CD4-positive, CD25-positive, alpha-beta regulatory T cell (primary cell): ENCODE data around the gene POP4. TPM values are rescaled to one million over a fixed set of nuclear protein-coding genes. Genes with fewer than 3 reads are reported as not detected.
A peak's percentile ranks its signal among the peaks of the same experiment; 100 is the strongest.

Source experiments
- ATAC-seq, 2 donors: fragments of 150-1000 bp; cut with Tn5 transposase; one replicate each; pipeline ENCODE4 v1.10.0; 2021; ENCODE audit warnings: low read depth in 2 of 2, moderate number of reproducible peaks in 2 of 2, moderate library complexity in 1 of 2
- DNase-seq, 3 donors: peaks; one replicate each; pipeline versions ENCODE4 v3.0.0 to v3.0.0-alpha.2; 2012 to 2022; ENCODE audit warnings: mixed read lengths in 1 of 3
- H3K27ac ChIP-seq: one replicate; pipeline ENCODE4 v1.7.0; 2013; ENCODE audit warnings: mild to moderate bottlenecking, low read length; ENCODE audit not compliant: insufficient read depth, poor library complexity, severe bottlenecking
- H3K27me3 ChIP-seq: one replicate; pipeline ENCODE4 v1.7.0; 2013; ENCODE audit warnings: low read length; ENCODE audit not compliant: control insufficient read depth, insufficient read depth
- H3K36me3 ChIP-seq: one replicate; pipeline ENCODE4 v1.7.0; 2013; ENCODE audit warnings: mild to moderate bottlenecking, low read length, moderate library complexity; ENCODE audit not compliant: control insufficient read depth, insufficient read depth
- H3K4me1 ChIP-seq: 2 replicates; pipeline ENCODE4 v1.7.0; 2013; ENCODE audit warnings: mild to moderate bottlenecking, low read length; ENCODE audit not compliant: insufficient read depth, control insufficient read depth, poor library complexity, severe bottlenecking
- H3K4me3 ChIP-seq: one replicate; pipeline ENCODE4 v1.7.0; 2013; ENCODE audit warnings: low read depth, mild to moderate bottlenecking, low read length, moderate library complexity
- H3K9me3 ChIP-seq, 2 experiments: 1 replicate in 1 of 2; 2 replicates in 1 of 2; pipeline ENCODE4 v1.7.0; 2013; ENCODE audit warnings: low read length in 2 of 2, mild to moderate bottlenecking in 1 of 2, moderate library complexity in 1 of 2; ENCODE audit not compliant: control insufficient read depth in 2 of 2
- H3K27ac Mint-ChIP-seq, 3 donors: one replicate each; pipeline ENCODE4 v1.8.0; 2020 to 2022; ENCODE audit warnings: mild to moderate bottlenecking in 3 of 3, mixed read lengths in 3 of 3, moderate library complexity in 2 of 3
- H3K27me3 Mint-ChIP-seq: one replicate; pipeline ENCODE4 v1.8.0; 2022; ENCODE audit warnings: mild to moderate bottlenecking, mixed read lengths
- H3K36me3 Mint-ChIP-seq: one replicate; pipeline ENCODE4 v1.8.0; 2020; ENCODE audit warnings: mixed read lengths
- H3K4me1 Mint-ChIP-seq, 4 donors: one replicate each; pipeline ENCODE4 v1.8.0; 2020 to 2022; ENCODE audit warnings: mixed read lengths in 4 of 4, mild to moderate bottlenecking in 1 of 4
- H3K4me3 Mint-ChIP-seq, 4 donors: one replicate each; pipeline ENCODE4 v1.8.0; 2020 to 2022; ENCODE audit warnings: mild to moderate bottlenecking in 4 of 4, mixed read lengths in 4 of 4, moderate library complexity in 3 of 4
- H3K9me3 Mint-ChIP-seq, 7 donors: one replicate each; pipeline ENCODE4 v1.8.0; 2020 to 2022; ENCODE audit warnings: mixed read lengths in 7 of 7, mild to moderate bottlenecking in 3 of 7, moderate library complexity in 2 of 7
- polyA plus RNA-seq, 4 donors: library from polyadenylated mRNA; unstranded; fragments of 300-500 nt; fragmentation: Illumina TruSeq; gene quantifications; one replicate each; pipeline ENCODE4 v1.2.3, GENCODE V29; 2021
- total RNA-seq: library from RNA; stranded (reverse); gene quantifications from one replicate; pipeline ENCODE4 v1.2.3, GENCODE V29; 2022

POP4 gene
- total and polyA plus RNA-seq, 5 donors from 2014 or later = 64.3 to 202 (median 188) TPM

DNA sequence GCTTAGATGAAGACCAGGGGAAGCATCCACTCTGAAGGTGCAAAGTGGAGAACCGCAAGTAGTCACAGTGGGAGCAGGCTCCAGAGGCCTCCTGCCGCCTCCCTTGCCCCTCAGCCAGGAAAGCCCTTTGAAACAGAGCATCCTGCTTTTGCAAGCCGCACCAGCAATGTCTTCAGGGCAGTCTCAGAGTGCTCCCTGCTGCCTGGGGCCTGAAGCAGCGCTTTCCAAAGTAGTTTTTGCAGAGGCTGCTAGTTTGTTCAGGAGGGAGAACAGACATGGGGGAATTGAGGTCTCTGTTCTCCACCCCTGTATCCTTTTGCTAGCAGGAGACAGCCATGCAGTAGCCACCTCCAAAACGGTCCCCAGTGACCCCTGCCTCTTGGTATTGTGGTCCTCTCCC lies 15.8 kb upstream of the POP4 start:
- no peak overlapping the region for H3K4me3 ChIP-seq
- H3K27me3 ChIP-seq = peaks cover 6% of the 10 kb centered on the region
- H3K36me3 ChIP-seq = no peaks in the 10 kb centered on the region
- Mint-ChIP-seq H3K27ac (no peak overlapping the region), H3K9me3 (peaks cover 0 to 7% (median 0%) of the 10 kb centered on the region in 7 donors), H3K4me3 (no peak overlapping the region), H3K4me1 (peaks cover 0 to 14% (median 10%) of the 10 kb centered on the region in 4 donors), H3K27me3 (peaks cover 28% of the 10 kb centered on the region), H3K36me3 (peaks cover 3% of the 10 kb centered on the region)
- H3K4me1 ChIP-seq = no peaks in the 10 kb centered on the region
- H3K9me3 ChIP-seq = peaks cover 0 to 3% of the 10 kb centered on the region in 2 experiments
- ATAC-seq (no peak), DNase-seq (no peak)
- no peak overlapping the region for H3K27ac ChIP-seq

- no peak for ATAC-seq
- Histone ChIP-seq H3K27me3 (peaks cover 10% of the 10 kb centered on the region), H3K36me3 (no peaks in the 10 kb centered on the region), H3K4me3 (no peak overlapping the region), H3K9me3 (peaks cover 0 to 3% of the 10 kb centered on the region in 2 experiments), H3K27ac (no peak overlapping the region), H3K4me1 (no peaks in the 10 kb centered on the region)
- Mint-ChIP-seq H3K4me1 (peaks cover 0 to 14% (median 10%) of the 10 kb centered on the region in 4 donors), H3K4me3 (no peak overlapping the region), H3K27me3 (peaks cover 35% of the 10 kb centered on the region), H3K9me3 (peaks cover 0 to 7% (median 0%) of the 10 kb centered on the region in 7 donors), H3K36me3 (peaks cover 3% of the 10 kb centered on the region), H3K27ac (no peak overlapping the region)
- DNase-seq = no peak
Measured at GRCh38 chr19:29591670-29592069, 14.4 kb upstream of the POP4 start.

DNA sequence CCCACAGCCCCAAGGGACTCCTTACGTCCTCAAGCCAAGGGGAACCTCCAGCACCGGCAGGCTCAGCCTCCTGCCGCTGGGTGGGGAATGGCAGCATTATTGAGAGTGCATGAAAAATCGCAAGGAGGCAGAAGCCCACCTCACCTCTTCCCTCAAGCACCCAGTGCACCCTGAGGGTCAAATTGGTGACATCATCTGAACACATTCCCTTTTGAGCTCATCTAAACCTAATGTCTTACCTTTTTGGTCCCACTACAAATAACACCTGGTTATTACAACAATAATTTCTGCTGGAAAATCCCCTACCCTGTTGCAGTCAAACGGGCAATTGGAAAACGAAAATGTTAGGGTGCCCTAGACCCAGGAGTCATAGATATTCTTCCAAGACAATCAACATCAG lies 12.2 kb upstream of the POP4 start:
- peaks cover 50% of the 10 kb centered on the region for H3K27me3 Mint-ChIP-seq

GRCh38 chr19:29596080-29596727 lies 9.9 kb upstream of the POP4 start:
- H3K9me3 Mint-ChIP-seq = no peaks in the 10 kb centered on the region
- DNase-seq (no peak), ATAC-seq (no peak)
- Histone ChIP-seq H3K27ac (no peak overlapping the region), H3K36me3 (no peaks in the 10 kb centered on the region), H3K9me3 (no peaks in the 10 kb centered on the region), H3K4me3 (no peak overlapping the region), H3K27me3 (peaks cover 7% of the 10 kb centered on the region), H3K4me1 (no peaks in the 10 kb centered on the region)
- H3K27me3 Mint-ChIP-seq = peaks cover 49% of the 10 kb centered on the region
- H3K36me3 Mint-ChIP-seq = no peaks in the 10 kb centered on the region
- H3K27ac Mint-ChIP-seq = peak overlapping the region in 1 of 3 donors; percentile 5
- H3K4me3 Mint-ChIP-seq = no peak overlapping the region
- H3K4me1 Mint-ChIP-seq = no peaks in the 10 kb centered on the region

More for the DNA sequence above, 12.2 kb upstream of the POP4 start:
- Histone ChIP-seq H3K4me3 (no peak overlapping the region), H3K4me1 (no peaks in the 10 kb centered on the region), H3K36me3 (no peaks in the 10 kb centered on the region), H3K9me3 (peaks cover 0 to 3% of the 10 kb centered on the region in 2 experiments), H3K27ac (no peak overlapping the region), H3K27me3 (peaks cover 10% of the 10 kb centered on the region)
- Mint-ChIP-seq H3K36me3 (no peaks in the 10 kb centered on the region), H3K27ac (no peak overlapping the region), H3K4me3 (no peak overlapping the region), H3K9me3 (peaks cover 0 to 7% (median 0%) of the 10 kb centered on the region in 7 donors), H3K4me1 (no peaks in the 10 kb centered on the region)
- DNase-seq (no peak), ATAC-seq (no peak)

DNA sequence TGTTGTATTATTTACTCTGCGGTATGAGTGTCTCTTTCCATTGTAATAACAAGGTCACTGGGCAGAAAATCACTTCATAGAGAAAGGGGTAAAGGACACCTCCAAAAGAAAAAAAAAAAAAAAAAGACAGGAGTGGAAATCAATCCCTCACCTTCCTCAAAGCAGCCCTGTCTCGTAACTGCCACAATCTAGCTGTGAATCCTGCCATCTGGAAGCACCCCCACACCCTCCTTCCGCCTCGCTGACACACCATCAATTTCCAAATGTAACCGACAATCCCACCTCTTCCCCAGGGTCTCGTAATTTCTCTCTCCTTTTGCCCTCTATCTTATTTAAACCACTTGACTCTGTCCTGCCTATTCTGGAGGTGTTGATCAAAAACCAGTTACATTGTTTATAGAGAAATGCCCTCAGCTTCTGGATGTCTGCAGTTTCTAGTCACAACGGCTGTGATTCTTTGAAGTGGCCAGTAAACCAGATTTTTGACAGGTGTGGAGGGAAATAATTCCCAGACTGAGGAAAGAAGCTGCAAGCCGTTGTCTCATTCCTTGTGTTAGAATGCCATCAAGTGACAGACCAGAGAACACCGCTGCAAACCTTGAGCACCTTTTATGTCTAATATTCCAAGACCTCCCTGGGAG lies 9.1 kb upstream of the POP4 start:
- ATAC-seq (no peak), DNase-seq (no peak)
- Histone ChIP-seq H3K27me3 (peaks cover 6% of the 10 kb centered on the region), H3K4me3 (no peak overlapping the region), H3K27ac (no peak overlapping the region), H3K36me3 (no peaks in the 10 kb centered on the region), H3K9me3 (no peaks in the 10 kb centered on the region), H3K4me1 (no peaks in the 10 kb centered on the region)
- H3K4me1 Mint-ChIP-seq = no peaks in the 10 kb centered on the region
- peaks cover 45% of the 10 kb centered on the region for H3K27me3 Mint-ChIP-seq
- H3K9me3 Mint-ChIP-seq = no peaks in the 10 kb centered on the region
- peak overlapping the region in 1 of 4 donors; percentile 38 for H3K4me3 Mint-ChIP-seq
- no peak overlapping the region for H3K27ac Mint-ChIP-seq
- H3K36me3 Mint-ChIP-seq = no peaks in the 10 kb centered on the region

GRCh38 chr19:29598036-29598435 lies 8.0 kb upstream of the POP4 start:
- Histone ChIP-seq H3K4me1 (no peaks in the 10 kb centered on the region), H3K27me3 (peaks cover 4% of the 10 kb centered on the region), H3K9me3 (no peaks in the 10 kb centered on the region), H3K27ac (no peak overlapping the region), H3K36me3 (no peaks in the 10 kb centered on the region), H3K4me3 (no peak overlapping the region)
- Mint-ChIP-seq H3K36me3 (no peaks in the 10 kb centered on the region), H3K27me3 (peaks cover 37% of the 10 kb centered on the region), H3K27ac (no peak overlapping the region), H3K4me1 (no peaks in the 10 kb centered on the region), H3K4me3 (no peak overlapping the region), H3K9me3 (no peaks in the 10 kb centered on the region)
- DNase-seq (no peak), ATAC-seq (no peak)

DNA sequence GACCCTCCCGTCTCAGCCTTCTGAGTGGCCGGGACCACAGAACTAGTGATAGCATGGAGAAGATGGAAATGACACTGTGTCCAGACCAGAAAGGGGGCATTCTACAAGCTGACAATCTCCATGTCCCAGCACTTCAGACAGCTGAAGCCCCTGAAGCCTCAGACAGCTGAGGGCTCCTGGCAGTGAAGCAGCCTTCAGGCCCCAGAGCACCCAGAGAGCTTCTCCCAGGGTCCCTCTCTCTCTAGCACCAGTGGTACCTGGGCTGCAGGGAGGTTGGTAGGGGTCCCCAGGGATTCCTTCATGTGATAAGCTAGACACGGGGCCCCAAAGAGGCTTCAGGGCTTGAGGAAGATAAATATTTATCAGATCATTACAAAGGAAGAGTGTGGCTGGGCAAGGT lies 7.6 kb upstream of the POP4 start:
- H3K4me1 ChIP-seq = no peaks in the 10 kb centered on the region
- H3K27ac Mint-ChIP-seq = no peak overlapping the region

GRCh38 chr19:29603308-29603707 lies 2.8 kb upstream of the POP4 start:
- no peak overlapping the region for H3K4me3 ChIP-seq
- H3K27me3 Mint-ChIP-seq = peaks cover 14% of the 10 kb centered on the region
- ATAC-seq (no peak), DNase-seq (no peak)
- peaks cover 24% of the 10 kb centered on the region for H3K4me1 ChIP-seq
- no peak overlapping the region for H3K27ac Mint-ChIP-seq
- no peaks in the 10 kb centered on the region for H3K9me3 Mint-ChIP-seq
- peak overlapping the region in 1 of 4 donors; percentile 31 for H3K4me3 Mint-ChIP-seq
- no peaks in the 10 kb centered on the region for H3K36me3 ChIP-seq
- peaks cover 5 to 25% (median 12%) of the 10 kb centered on the region in 4 donors for H3K4me1 Mint-ChIP-seq
- no peak overlapping the region for H3K27ac ChIP-seq
- no peaks in the 10 kb centered on the region for H3K27me3 ChIP-seq
- H3K9me3 ChIP-seq = no peaks in the 10 kb centered on the region
- H3K36me3 Mint-ChIP-seq = no peaks in the 10 kb centered on the region

More for the DNA sequence above, 7.6 kb upstream of the POP4 start:
- no peaks in the 10 kb centered on the region for H3K9me3 Mint-ChIP-seq
- H3K36me3 ChIP-seq = no peaks in the 10 kb centered on the region
- H3K27me3 ChIP-seq = peaks cover 4% of the 10 kb centered on the region
- no peaks in the 10 kb centered on the region for H3K36me3 Mint-ChIP-seq
- H3K9me3 ChIP-seq = no peaks in the 10 kb centered on the region
- H3K4me3 Mint-ChIP-seq = no peak overlapping the region
- ATAC-seq (no peak), DNase-seq (no peak)
- no peak overlapping the region for H3K4me3 ChIP-seq
- no peaks in the 10 kb centered on the region for H3K4me1 Mint-ChIP-seq
- no peak overlapping the region for H3K27ac ChIP-seq
- H3K27me3 Mint-ChIP-seq = peaks cover 34% of the 10 kb centered on the region
